ENCODE data around the gene DCLK2. TPM values are rescaled to one million over a fixed set of nuclear protein-coding genes. Genes with fewer than 3 reads are reported as not detected.

The DCLK2 gene
- total RNA-seq, 1 donor from 2014 or later = 32.6 TPM

GRCh38 chr4:150283689-150284088, 205.4 kb downstream of the DCLK2 start:
- no peak for DNase-seq (ENCODE audit: low spot score)
- intact Hi-C loops (cut with DNase I) = no loop called here

DNA sequence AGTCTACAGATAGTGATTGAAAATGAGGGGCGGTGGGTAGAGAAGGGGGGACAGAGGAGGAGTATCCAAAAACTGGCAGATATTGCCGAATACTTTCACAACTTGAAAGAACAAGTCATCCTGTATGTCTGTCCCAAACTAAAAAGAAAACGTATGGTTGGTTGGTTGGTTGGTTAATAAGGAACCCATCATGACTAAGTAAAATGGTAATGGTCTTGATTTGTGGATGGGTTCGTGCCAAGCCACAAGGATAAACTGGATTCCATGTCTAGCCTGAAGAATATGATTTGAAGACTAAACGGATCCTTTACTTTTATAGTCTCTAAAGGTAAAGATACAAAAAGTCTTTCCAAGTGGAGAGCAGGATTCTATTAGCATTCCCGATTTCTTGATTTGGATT, 208.4 kb downstream of the DCLK2 start:
- intact Hi-C loops (cut with DNase I) = no loop called here
- DNase-seq (ENCODE audit: low spot score) = no peak

GRCh38 chr4:150289198-150289597, 211.0 kb downstream of the DCLK2 start:
- intact Hi-C loops (cut with DNase I) = no loop called here
- no peak for DNase-seq (ENCODE audit: low spot score)

- intact Hi-C loops (cut with DNase I) = no loop called here
- no peak for DNase-seq (ENCODE audit: low spot score)
These were observed 211.6 kb downstream of the DCLK2 start for GRCh38 chr4:150289881-150290280.

GRCh38 chr4:150297861-150298474, 219.7 kb downstream of the DCLK2 start:
- DNase-seq (ENCODE audit: low spot score) = no peak
- intact Hi-C loops (cut with DNase I) = loop anchor here (2.0 kb wide), 1 partner anchor 571 kb away; no protein-coding TSS in a partner anchor

DNA sequence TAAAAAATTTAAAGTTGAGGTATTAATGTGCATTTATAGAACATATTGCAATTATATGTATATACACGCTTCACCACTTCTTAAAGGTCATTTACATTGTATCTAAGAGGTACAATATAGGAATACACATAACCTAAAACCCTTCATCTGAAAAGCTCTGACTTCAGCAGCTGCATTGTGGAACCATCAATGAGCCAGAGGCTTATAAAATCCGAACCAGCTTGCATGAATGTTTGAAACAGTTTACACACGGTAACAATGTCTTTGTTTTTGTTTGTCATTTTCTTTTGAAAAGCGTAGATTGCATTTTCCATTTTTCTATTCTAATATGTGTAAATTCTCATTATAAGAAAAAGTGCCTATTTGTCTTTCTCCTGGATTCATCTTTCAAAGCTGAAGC, 221.6 kb downstream of the DCLK2 start:
- intact Hi-C loops (cut with DNase I) = loop anchor here (2.0 kb wide), 1 partner anchor 569 kb away; no protein-coding TSS in a partner anchor
- no peak for DNase-seq (ENCODE audit: low spot score)

GRCh38 chr4:150302553-150302952, 224.3 kb downstream of the DCLK2 start:
- no peak for DNase-seq (ENCODE audit: low spot score)

DNA sequence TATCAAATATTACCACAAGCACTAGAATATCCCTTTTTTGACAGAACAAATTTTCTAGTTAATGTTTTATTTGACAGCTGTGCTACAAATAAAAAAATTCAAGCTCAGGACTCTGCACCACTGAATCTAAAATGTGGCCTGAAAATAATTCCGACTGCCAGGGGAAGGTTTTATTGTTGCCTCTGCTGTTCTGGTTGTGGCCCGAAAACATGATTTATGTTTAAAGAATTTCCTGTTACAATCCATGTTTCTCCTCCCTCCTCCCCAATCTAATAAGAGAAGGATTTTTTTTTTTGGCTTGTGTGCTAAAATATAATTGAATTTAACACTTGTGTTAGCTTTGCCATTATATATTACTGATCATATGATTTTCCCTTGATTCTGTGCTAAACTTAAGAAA, 227.8 kb downstream of the DCLK2 start:
- intact Hi-C loops (cut with DNase I) = no loop called here
- no peak for DNase-seq (ENCODE audit: low spot score)

More at GRCh38 chr4:150302553-150302952, 224.3 kb downstream of the DCLK2 start:
- intact Hi-C loops (cut with DNase I) = no loop called here

GRCh38 chr4:150306719-150307118, 228.5 kb downstream of the DCLK2 start:
- intact Hi-C loops (cut with DNase I) = no loop called here

More at GRCh38 chr4:150306719-150307118, 228.5 kb downstream of the DCLK2 start:
- DNase-seq (ENCODE audit: low spot score) = no peak
